Activated CD8-positive, alpha-beta memory T cell treated with anti-CD3 and anti-CD28 coated beads for 1 hour (primary cell): ENCODE data around the gene NACC1.
A peak's percentile ranks its signal among the peaks of the same experiment; 100 is the strongest.
"Not testable (repeated sequence)": the region's sequence is repeated elsewhere in the genome, so short reads cannot be mapped to it uniquely, and the experiment has no call there.

Experiments
- DNase-seq, 2 donors: peaks; one replicate each; pipeline ENCODE4 v3.0.0-alpha.2; 2020; ENCODE audit warnings: low read depth in 1 of 2; ENCODE audit errors: extremely low read depth in 1 of 2

Gene NACC1

GRCh38 chr19:13138171-13138915 lies 20.3 kb downstream of the NACC1 start:
- DNase-seq, result no peak

GRCh38 chr19:13138916-13139198 lies 20.8 kb downstream of the NACC1 start:
- DNase-seq, result no peak

DNA sequence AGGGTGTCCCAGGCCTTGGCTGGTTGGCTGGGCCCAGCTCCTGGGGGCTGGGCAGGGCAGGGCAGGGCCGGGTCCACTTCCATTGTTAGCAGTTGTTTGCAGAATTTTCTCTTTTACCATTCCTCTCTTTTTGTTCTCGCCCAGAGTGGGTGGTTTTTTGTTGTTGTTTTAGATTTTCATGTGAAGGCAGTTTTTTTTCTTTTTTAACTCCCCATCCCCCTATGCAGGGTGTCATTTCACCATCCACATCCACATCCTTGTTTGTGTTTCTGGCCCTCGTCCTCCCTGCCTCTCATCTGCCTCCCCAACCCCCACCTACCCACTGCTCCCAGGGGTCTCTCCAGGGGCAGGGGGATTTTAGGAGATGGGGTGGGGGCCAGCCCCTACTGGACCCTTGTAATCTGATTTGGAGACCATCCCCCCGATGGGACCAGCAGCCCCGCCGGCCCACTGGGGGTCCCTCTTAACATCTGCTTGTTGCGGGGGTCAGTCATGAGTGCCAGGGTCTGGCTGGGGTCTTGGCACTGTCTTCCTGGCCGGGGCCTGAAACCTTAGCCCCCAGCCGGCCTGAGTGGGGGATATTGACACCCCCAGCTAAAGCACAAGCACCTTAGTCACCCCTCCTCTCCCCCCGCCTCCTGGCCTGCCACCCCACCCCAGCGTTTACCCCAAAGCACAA lies 21.7 kb downstream of the NACC1 start:
- no peak for DNase-seq

DNA sequence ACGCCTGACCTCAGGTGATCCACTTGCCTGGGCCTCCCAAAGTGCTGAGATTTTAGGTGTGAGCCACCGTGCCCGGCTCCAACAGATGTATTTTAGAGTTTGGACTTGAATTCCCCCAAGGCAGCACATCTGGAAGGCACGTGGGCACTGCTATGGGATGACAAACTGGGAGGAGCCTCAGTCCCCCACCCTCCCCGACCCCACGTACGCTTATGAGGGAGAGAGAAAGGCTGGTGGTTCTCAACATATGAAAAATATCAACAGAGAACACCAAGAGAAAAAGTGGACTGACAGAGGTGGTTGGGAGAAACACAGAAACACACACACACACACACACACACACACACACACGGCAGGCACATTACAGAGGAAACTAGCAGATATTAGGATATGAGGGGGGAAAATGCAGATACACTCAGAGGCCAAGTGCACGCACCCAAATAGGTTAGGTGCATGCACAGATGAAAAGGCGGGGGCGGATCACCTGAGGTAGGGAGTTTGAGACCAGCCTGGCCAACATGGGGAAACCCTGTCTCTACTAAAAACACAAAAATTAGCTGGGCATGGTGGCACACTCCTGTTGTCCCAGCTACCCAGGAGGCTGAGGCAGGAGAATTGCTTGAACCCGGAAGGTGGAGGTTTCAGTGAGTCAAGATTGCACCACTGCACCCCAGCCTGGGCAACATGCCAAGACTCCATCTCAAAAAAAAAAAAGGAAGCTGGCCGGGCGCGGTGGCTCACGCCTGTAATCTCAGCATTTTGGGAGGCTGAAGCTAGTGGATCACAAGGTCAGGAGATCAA lies 28.9 kb downstream of the NACC1 start:
- DNase-seq, result no peak

DNA sequence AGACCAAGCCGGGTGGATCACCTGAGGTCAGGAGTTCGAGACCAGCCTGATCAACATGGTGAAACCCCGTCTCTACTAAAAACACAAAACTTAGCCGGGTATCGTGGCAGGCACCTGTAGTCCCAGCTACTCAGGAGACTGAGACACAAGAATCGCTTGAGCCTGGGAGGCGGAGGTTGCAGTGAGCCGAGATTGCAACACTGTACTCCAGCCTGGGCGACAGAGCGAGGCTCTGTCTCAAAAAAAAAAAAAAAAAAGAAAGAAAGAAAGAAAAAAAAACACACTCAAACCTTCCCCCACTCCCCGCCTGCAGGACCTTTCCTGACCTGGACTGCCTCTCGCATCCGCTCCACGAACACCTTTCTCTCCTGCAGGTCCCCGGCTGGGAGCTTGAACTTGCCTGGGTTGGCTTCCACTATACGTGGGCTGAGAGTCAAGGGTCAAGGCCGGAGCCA lies 31.1 kb downstream of the NACC1 start:
- DNase-seq, result not testable (repeated sequence)

DNA sequence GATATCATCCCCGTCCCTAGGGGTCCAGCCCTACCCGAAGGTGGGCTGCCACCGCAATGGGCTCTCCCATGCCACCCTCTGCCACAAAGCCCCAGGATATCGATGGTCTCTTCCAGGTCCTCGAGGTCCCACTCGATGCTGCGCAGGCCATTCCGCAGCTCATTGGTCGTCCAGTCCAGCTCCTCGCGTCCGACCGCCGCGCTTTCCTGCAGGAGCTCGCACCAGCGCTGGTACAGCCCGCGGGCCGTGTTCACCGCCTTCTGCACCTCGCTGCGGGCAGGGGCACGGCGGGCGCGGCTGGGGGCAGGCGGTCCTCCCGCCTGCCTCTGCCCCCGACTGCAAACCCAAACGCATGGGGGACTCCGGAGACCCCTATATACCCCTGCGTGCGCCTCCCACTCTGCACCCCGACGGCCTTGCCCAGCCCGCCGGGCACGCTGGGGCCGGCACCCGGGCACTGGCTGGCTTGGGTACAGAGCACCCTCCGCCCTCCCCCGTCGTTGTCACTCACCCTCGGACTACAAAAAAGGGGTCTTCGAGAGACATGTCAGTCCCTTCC lies 31.6 kb downstream of the NACC1 start:
- DNase-seq, result peak in 1 of 2 donors; percentile 15

- peak; percentile 84 to 89 for DNase-seq
Observed at GRCh38 chr19:13150187-13150930, 32.3 kb downstream of the NACC1 start, which contains the start of the genes IER2 and STX10. Gene IER2, plus strand, starts transcription at chr19:13150411. Its CDS starts 2,776 bp downstream, at chr19:13153187. Gene STX10, minus strand, starts transcription at chr19:13150375. Its CDS starts 202 bp downstream, at chr19:13150173.

GRCh38 chr19:13150931-13151604 lies 33.0 kb downstream of the NACC1 start:
- DNase-seq, result no peak

GRCh38 chr19:13151605-13152355 lies 33.7 kb downstream of the NACC1 start:
- DNase-seq, result peak; percentile 92 to 94

DNA sequence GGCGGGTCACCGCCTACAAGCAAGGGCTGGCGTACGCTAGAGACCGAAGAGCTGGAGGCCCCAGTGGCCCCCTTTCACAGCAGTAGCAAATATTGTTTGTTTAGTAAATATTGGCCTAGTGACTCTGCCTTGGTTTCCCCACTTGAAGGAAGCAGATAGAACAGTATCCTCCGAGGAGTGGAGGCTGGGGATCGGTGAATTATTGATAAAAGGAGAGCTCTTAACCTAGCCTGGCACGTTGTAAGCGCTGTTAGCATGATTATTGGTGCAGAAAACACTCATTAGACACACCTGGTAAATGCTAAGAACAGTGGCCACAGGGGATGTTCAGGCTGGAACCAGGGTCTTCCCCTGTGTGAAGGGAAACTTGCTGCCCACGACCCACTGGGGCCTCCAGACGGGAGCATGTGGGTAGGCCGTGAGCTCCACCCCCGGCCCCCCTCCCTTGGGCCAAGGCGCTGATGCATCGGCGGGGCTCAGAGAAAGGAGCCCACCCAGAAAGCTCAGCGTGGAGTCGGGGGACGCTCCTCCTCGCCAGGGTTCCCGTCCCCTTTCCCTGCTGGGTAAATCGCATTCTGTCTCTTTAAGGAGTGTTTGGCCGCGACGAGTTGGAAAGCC lies 34.4 kb downstream of the NACC1 start:
- DNase-seq, result no peak

DNA sequence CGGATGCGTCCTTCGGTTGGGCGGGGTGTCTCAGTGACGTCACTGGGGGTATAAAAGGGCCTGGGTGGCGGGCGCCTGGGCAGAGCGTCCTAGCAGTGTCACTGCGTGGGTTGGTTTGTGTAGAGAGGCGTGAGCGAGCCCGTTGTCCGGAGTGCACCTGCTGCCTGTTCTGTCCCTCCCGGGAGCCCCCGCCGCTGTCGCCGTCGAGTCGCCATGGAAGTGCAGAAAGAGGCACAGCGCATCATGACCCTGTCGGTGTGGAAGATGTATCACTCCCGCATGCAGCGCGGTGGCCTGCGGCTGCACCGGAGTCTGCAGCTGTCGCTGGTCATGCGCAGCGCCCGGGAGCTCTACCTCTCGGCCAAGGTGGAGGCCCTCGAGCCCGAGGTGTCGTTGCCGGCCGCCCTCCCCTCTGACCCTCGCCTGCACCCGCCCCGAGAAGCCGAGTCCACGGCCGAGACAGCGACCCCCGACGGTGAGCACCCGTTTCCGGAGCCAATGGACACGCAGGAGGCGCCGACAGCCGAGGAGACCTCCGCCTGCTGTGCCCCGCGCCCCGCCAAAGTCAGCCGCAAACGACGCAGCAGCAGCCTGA lies 35.0 kb downstream of the NACC1 start:
- peak; percentile 96 for DNase-seq

DNA sequence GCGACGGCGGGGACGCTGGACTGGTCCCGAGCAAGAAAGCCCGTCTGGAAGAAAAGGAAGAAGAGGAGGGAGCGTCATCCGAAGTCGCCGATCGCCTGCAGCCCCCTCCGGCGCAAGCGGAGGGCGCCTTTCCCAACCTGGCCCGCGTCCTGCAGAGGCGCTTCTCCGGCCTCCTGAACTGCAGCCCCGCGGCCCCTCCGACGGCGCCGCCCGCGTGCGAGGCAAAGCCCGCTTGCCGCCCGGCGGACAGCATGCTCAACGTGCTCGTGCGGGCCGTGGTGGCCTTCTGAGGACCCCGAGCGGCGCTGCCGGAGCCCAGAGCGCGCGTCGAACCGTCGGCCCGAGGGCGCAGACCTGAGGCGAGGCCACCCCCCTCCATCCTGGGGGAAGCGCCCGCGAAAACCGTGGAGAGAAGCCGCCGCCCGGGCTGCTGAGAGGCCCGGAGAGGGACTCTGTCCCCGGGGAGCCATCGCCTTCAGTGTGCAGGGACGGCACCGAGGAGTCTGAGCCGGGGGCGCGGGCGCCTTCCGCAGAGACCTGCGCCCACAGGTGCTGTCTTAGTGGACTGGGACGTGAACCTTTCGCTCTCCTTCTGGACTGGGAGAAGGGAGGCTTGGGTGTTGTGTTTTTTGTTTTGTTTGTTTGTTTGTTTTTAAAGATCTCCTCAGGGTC lies 35.6 kb downstream of the NACC1 start:
- DNase-seq, result peak in 1 of 2 donors; percentile 21

DNA sequence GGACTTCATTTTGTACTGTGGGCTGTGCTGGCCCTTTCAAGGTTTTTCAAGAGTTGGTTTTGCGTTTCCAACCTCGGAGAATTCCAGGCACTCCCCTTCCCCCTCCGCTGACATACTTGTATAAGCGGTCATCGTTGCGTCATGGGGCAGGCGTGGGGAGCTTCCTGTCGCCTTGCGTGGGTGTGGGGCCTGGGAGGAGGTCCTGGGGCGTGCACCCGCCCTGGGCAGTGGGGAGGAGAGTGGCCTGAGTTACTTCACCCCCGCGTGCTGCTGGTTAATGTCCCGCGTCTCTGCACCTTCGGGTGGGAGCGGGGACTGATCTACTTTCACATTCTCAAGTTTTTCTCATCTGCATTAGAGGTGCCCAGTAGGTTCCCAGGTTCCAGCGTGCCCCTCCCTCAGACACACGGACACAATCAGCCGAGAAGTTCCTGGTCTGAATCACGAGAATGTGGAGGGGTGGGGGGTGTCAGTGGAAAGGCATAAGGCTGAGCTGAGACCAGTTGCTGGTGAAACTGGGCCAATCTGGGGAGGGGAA lies 36.2 kb downstream of the NACC1 start:
- peak in 1 of 2 donors; percentile 50 for DNase-seq

DNA sequence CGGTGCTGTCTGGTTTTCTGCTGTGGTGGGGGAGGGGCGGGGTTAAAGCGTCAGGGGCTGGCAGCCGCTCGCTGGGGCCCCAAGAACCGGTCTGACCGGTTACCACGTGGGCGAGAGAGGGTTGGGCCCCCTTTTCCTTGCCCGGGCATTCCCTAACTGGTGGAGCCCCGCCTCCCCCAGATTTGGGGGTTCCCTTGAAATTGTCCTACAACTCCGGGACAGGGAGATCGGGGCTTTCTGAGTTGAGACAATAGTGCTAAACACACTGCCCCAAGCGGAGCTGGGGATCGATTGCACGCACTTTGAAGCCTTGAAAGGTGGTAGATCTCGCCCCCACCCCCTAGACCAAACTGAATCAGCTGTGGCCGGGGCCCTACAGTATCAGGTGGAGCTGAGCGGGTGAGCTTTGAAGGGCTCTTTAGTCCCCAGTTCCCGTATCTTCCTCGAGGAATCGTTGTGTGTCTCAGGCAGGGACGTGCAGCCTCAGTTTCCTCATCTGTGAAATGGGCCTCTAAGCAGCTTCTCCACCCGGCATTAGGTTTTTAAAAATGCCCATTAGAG lies 36.9 kb downstream of the NACC1 start:
- peak; percentile 62 to 69 for DNase-seq

DNA sequence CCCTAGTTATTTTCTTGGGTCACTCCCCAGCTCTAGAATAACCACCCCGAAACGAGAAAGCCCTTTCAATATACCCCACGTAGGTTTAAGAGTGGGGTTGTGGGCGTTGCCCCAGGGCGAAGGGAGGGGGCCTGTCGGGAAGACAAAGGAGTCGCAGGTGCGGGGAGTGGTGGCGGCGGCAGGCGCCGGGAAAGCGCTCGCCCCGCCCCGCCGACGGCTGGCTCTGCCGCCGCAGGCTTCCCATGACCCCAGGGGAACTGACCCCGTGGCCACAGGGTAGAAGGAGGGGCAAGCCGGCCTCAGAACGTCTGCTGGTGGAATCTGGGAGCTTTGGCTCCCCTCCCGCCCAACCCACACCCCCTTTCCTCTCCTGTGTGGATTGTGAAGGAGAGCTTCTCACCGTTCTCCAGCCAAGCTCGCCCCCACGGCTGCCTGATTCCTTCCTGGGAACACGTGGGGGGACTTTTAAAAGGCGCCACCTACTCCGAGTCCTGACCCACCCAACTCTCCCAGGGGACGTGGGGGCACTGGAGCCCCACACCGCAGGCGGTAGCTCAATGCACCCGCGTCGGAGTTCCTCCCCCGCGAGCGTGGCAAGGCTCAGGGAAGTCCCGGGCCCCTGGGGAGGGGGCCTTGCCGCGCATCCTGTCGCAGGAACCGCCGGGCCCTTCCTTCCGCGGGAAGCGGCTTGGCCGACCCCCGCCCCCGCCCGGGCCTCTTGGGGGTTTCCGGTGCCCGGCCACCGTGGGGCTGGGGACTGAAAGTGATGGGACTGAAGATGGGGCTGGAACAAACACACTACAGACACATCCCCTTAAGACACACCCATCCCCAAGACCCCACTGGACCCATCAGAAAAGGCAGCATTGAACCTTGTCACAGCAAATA lies 37.7 kb downstream of the NACC1 start:
- DNase-seq, result peak in 1 of 2 donors; percentile 62

DNA sequence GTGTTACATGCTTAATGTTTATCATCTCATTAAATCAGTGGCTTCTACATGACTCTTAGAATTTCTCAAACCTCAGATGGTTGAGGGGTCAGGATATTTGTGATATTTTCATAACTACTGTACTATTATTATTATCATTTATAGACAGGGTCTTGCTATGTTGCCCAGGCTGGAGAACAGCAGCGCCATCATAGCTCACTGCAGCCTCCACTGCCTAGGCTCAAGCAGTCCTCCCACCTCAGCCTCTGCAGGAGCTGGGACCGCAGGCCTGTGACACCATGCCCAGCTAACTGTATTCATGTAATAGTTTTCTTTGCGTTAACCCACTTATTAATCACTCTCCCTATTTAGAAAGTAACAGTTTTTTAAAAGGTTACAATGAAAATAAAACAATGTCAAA lies 41.6 kb downstream of the NACC1 start:
- DNase-seq, result no peak
